HCT116 (cell line): ENCODE measurements around the gene CHSY1. TPM values are rescaled to one million over a fixed set of nuclear protein-coding genes. Genes with fewer than 3 reads are reported as not detected.

Experiments used
- ATAC-seq: fragments of 200-7000 bp; cut with Tn5 transposase; 2 replicates; pipeline ENCODE4 v1.9.1; 2020; ENCODE audit warnings: mild to moderate bottlenecking, moderate library complexity
- BruUV-seq: library from RNA; stranded (reverse); fragments of 400-500 nt; replicated peaks from 2 replicates; lab custom pipeline; 2021; lab: Mats Ljungman, UMichigan
- CTCF ChIA-PET: fragments of 300-600 bp; sonication (Branson Sonifier 250); formaldehyde crosslinking; loops from one replicate; lab custom pipeline; 2021; ENCODE audit warnings: antibody characterized with exemption; lab: Charles Lee
- POLR2A ChIA-PET: fragments of 300-600, 350-600 bp; sonication (Branson Sonifier 250); formaldehyde crosslinking; loops from one replicate; lab custom pipeline; 2021; ENCODE audit warnings: antibody characterized with exemption; lab: Charles Lee
- RAD21 ChIA-PET, 2 experiments: fragments of 300-600 bp; sonication (Branson Sonifier 250); formaldehyde crosslinking; loops; one replicate each; lab custom pipeline; 2023; ENCODE audit warnings: low total read pairs in 2 of 2; ENCODE audit not compliant: uncharacterized antibody in 2 of 2, unreplicated experiment in 2 of 2, low non-redundant PET in 1 of 2; lab: Charles Lee
- DNase-seq: peaks from one replicate; pipeline ENCODE4 v3.0.0-alpha.2; 2010; ENCODE audit warnings: low read depth, low spot score
- H2AFZ ChIP-seq: fragments of 200-600 bp; shearing (Covaris generic), sonication (generic); 2 replicates; pipeline ENCODE4 v1.6.1; 2017; ENCODE audit warnings: low read depth, mixed run types, mixed read lengths, antibody characterized with exemption, low read length; ENCODE audit not compliant: poor library complexity, severe bottlenecking
- H3K27ac ChIP-seq: 2 replicates; pipeline ENCODE4 v1.5.1; 2012; ENCODE audit warnings: low read depth, low read length
- H3K27me3 ChIP-seq: fragments of 200-600 bp; sonication (generic); 2 replicates; pipeline ENCODE4 v1.6.1; 2016; ENCODE audit warnings: mixed run types, low read length, mixed read lengths; ENCODE audit not compliant: insufficient read depth
- H3K36me3 ChIP-seq, 2 experiments: fragments of 200-500 bp in 1 of 2; fragments of 200-600 bp in 1 of 2; sonication (Bioruptor generic) in 1 of 2; sonication (generic) in 1 of 2; 2 replicates each; pipeline versions ENCODE4 v1.5.1 to v1.6.1; 2014 to 2016; ENCODE audit warnings: low read length in 2 of 2, inconsistent platforms in 1 of 2, mixed read lengths in 1 of 2, mixed run types in 1 of 2; ENCODE audit not compliant: insufficient read depth in 2 of 2, control insufficient read depth in 1 of 2
- H3K4me1 ChIP-seq, 2 experiments: fragments of 200-600 bp in 1 of 2; sonication (generic) in 1 of 2; 2 replicates each; pipeline versions ENCODE4 v1.5.1 to v1.6.1; 2012 to 2017; ENCODE audit warnings: low read length in 2 of 2, inconsistent platforms in 1 of 2, mild to moderate bottlenecking in 1 of 2, mixed read lengths in 1 of 2, mixed run types in 1 of 2, moderate library complexity in 1 of 2; ENCODE audit not compliant: insufficient read depth in 2 of 2, control insufficient read depth in 1 of 2
- H3K4me2 ChIP-seq: fragments of 200-600 bp; sonication (generic); 2 replicates; pipeline ENCODE4 v1.6.1; 2017; ENCODE audit warnings: mixed run types, low read length, mixed read lengths
- H3K4me3 ChIP-seq, 2 experiments: fragments of 200-600 bp in 1 of 2; sonication (generic) in 1 of 2; replicated peaks in 1 of 2; 2 replicates each; pipeline ENCODE4 v1.5.1; 2011 to 2016; ENCODE audit warnings: low read length in 2 of 2, control low read depth in 1 of 2, low read depth in 1 of 2, mild to moderate bottlenecking in 1 of 2, mixed read lengths in 1 of 2, mixed run types in 1 of 2
- H3K79me2 ChIP-seq: fragments of 200-600 bp; sonication (generic); 2 replicates; pipeline ENCODE4 v1.6.1; 2017; ENCODE audit warnings: mild to moderate bottlenecking, mixed run types, low read length, moderate library complexity, mixed read lengths; ENCODE audit not compliant: insufficient read depth
- H3K9ac ChIP-seq: fragments of 200-600 bp; sonication (generic); 2 replicates; pipeline ENCODE4 v1.6.1; 2016; ENCODE audit warnings: low read length, mixed read lengths
- H3K9me2 ChIP-seq: fragments of 200-600 bp; sonication (generic), shearing (Covaris generic); 2 replicates; pipeline ENCODE4 v1.6.1; 2017; ENCODE audit warnings: mixed run types, mild to moderate bottlenecking, moderate library complexity; ENCODE audit not compliant: insufficient read depth
- H3K9me3 ChIP-seq, 2 experiments: fragments of 200-500 bp in 1 of 2; fragments of 200-600 bp in 1 of 2; sonication (Bioruptor generic) in 1 of 2; sonication (generic) in 1 of 2; 2 replicates each; pipeline ENCODE4 v1.6.1; 2014 to 2017; ENCODE audit warnings: low read length in 2 of 2, mixed read lengths in 2 of 2, inconsistent platforms in 1 of 2, low read depth in 1 of 2, mild to moderate bottlenecking in 1 of 2, mixed run types in 1 of 2, moderate library complexity in 1 of 2; ENCODE audit not compliant: control insufficient read depth in 1 of 2, insufficient read depth in 1 of 2
- H4K20me1 ChIP-seq: fragments of 200-600 bp; sonication (generic), shearing (Covaris generic); 2 replicates; pipeline ENCODE4 v1.6.1; 2017; ENCODE audit warnings: mixed run types, mild to moderate bottlenecking, moderate library complexity; ENCODE audit not compliant: insufficient read depth
- CBX3 ChIP-seq: IDR thresholded peaks from 2 replicates; pipeline ENCODE4 v1.6.1; 2012; ENCODE audit warnings: low read depth
- CTCF ChIP-seq, 3 experiments: fragments of 200-600 bp in 1 of 3; sonication (generic) in 1 of 3; IDR thresholded peaks in 2 of 3; conservative IDR thresholded peaks in 1 of 3; 2 replicates each; pipeline ENCODE4 v1.5.1; 2012 to 2017; ENCODE audit warnings: low read depth in 2 of 3, low read length in 2 of 3, antibody characterized with exemption in 1 of 3, borderline replicate concordance in 1 of 3, control low read depth in 1 of 3, mild to moderate bottlenecking in 1 of 3, mixed read lengths in 1 of 3, mixed run types in 1 of 3, moderate library complexity in 1 of 3; ENCODE audit not compliant: insufficient read depth in 1 of 3
- EGR1 ChIP-seq: IDR thresholded peaks from 2 replicates; pipeline ENCODE4 v1.6.1; 2012; ENCODE audit warnings: low read depth
- ELF1 ChIP-seq: IDR thresholded peaks from 2 replicates; pipeline ENCODE4 v1.6.1; 2012; ENCODE audit warnings: low read depth, borderline replicate concordance
- EZH2 ChIP-seq: fragments of 200-600 bp; sonication (generic); IDR thresholded peaks from 2 replicates; pipeline ENCODE4 v1.6.1; 2017; ENCODE audit warnings: antibody characterized with exemption, mixed run types
- EZH2phosphoT487 ChIP-seq: fragments of 200-600 bp; IDR thresholded peaks from 2 replicates; pipeline ENCODE4 v1.6.1; 2018; ENCODE audit warnings: antibody characterized with exemption, borderline replicate concordance
- FOSL1 ChIP-seq: IDR thresholded peaks from 2 replicates; pipeline ENCODE4 v1.6.1; 2012; ENCODE audit warnings: low read depth
- POLR2A ChIP-seq: IDR thresholded peaks from 2 replicates; pipeline ENCODE4 v1.7.0; 2011; ENCODE audit warnings: borderline replicate concordance; ENCODE audit not compliant: insufficient read depth, insufficient read length; ENCODE audit errors: extremely low read depth
- POLR2AphosphoS5 ChIP-seq: IDR thresholded peaks from 2 replicates; pipeline ENCODE4 v1.6.1; 2011; ENCODE audit warnings: mild to moderate bottlenecking, low read depth, low read length, moderate library complexity
- RAD21 ChIP-seq: IDR thresholded peaks from 2 replicates; pipeline ENCODE4 v1.6.1; 2012; ENCODE audit warnings: low read depth, mild to moderate bottlenecking
- SRF ChIP-seq: IDR thresholded peaks from 2 replicates; pipeline ENCODE4 v1.6.1; 2012; ENCODE audit warnings: low read depth
- YY1 ChIP-seq: IDR thresholded peaks from 2 replicates; pipeline ENCODE4 v1.6.1; 2011; ENCODE audit warnings: low read length, low read depth, moderate library complexity, mild to moderate bottlenecking; ENCODE audit not compliant: insufficient replicate concordance; ENCODE audit errors: extremely low read depth
- ZFX ChIP-seq: fragments of 450-650 bp; IDR thresholded peaks from 2 replicates; pipeline ENCODE4 v1.6.1; 2017
- intact Hi-C: fragments of 100-400 bp; cut with micrococcal nuclease; formaldehyde crosslinking; loops from 2 replicates; pipeline ENCODE4 v1.10.0; 2022
- total RNA-seq: library from RNA; stranded (reverse); gene quantifications from one replicate; pipeline ENCODE4 v1.2.1, GENCODE V29; 2021; ENCODE audit not compliant: unreplicated experiment
- TF ChIP-seq, protein P1 (sequence below): IDR thresholded peaks from 2 replicates; pipeline ENCODE4 v1.6.1; 2011; ENCODE audit warnings: mild to moderate bottlenecking, low read length, moderate library complexity; ENCODE audit not compliant: insufficient replicate concordance; ENCODE audit errors: extremely low read depth
- TF ChIP-seq, protein P2 (sequence below): IDR thresholded peaks from 2 replicates; pipeline ENCODE4 v1.6.1; 2012

The CHSY1 gene
- total RNA-seq, 1 experiment from 2014 or later, result 25.4 TPM

DNA sequence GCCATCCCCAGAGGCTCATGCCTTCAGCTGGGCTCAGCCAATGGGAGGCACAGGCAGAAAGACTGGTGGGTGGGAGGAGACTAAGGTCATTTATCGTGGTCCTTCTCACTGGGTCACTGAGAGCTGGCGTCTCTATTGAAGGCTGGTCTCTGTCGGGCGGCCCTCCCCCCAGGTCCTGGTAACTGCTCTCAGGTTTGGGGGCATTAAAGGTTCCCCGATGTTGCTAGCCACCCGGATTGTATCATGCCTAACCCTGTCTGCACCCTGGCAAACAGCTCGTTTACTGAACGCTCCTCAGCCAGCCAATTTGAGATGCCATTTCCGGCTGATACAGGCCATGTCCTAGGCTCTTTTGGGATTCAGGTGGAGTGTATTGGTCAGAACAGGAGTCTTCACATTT is 14.9 kb upstream of the CHSY1 start:
- no peaks in the 10 kb centered on the region for H4K20me1 ChIP-seq
- no peaks in the 10 kb centered on the region for H3K27me3 ChIP-seq
- ChIA-PET CTCF (interaction anchor here (1.7 kb wide), 1 partner anchor 9 kb away, joined by 7 read pairs; no protein-coding TSS in a partner anchor), POLR2A (no interaction called here), RAD21 (no interaction called here)
- TF ChIP-seq EGR1, result no peak
- TF ChIP-seq RAD21, result no peak
- TF ChIP-seq, protein P1, sequence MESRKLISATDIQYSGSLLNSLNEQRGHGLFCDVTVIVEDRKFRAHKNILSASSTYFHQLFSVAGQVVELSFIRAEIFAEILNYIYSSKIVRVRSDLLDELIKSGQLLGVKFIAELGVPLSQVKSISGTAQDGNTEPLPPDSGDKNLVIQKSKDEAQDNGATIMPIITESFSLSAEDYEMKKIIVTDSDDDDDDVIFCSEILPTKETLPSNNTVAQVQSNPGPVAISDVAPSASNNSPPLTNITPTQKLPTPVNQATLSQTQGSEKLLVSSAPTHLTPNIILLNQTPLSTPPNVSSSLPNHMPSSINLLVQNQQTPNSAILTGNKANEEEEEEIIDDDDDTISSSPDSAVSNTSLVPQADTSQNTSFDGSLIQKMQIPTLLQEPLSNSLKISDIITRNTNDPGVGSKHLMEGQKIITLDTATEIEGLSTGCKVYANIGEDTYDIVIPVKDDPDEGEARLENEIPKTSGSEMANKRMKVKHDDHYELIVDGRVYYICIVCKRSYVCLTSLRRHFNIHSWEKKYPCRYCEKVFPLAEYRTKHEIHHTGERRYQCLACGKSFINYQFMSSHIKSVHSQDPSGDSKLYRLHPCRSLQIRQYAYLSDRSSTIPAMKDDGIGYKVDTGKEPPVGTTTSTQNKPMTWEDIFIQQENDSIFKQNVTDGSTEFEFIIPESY, result no peak
- no peak for TF ChIP-seq CBX3
- TF ChIP-seq YY1, result no peak
- TF ChIP-seq CTCF (IDR thresholded peaks at IDR 0.05 in 2 of 3, conservative IDR thresholded peaks at IDR 0.05 in 1 of 3; ENCODE audit: borderline replicate concordance in 1 of 3, insufficient read depth in 1 of 3, low read depth in 2 of 3, low read length in 2 of 3), result no peak
- no peak for TF ChIP-seq POLR2A
- no peak for TF ChIP-seq ELF1
- TF ChIP-seq SRF, result no peak
- TF ChIP-seq, protein P2, sequence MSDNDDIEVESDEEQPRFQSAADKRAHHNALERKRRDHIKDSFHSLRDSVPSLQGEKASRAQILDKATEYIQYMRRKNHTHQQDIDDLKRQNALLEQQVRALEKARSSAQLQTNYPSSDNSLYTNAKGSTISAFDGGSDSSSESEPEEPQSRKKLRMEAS, result no peak
- TF ChIP-seq FOSL1, result no peak
- TF ChIP-seq EZH2phosphoT487, result no peak
- TF ChIP-seq ZFX, result no peak
- no peak for TF ChIP-seq EZH2
- TF ChIP-seq POLR2AphosphoS5, result no peak
- no TSS peak for BruUV-seq
- no peaks in the 10 kb centered on the region for H3K4me1 ChIP-seq
- no peak overlapping the region for H2AFZ ChIP-seq
- no peak overlapping the region for H3K27ac ChIP-seq
- H3K9ac ChIP-seq, result no peak overlapping the region
- H3K36me3 ChIP-seq, result peaks cover 10 to 19% of the 10 kb centered on the region in 2 experiments; a peak in 3 of 4 replicates
- H3K9me2 ChIP-seq, result no peaks in the 10 kb centered on the region
- intact Hi-C loops, result no loop called here
- no peak overlapping the region for H3K4me3 ChIP-seq
- H3K4me2 ChIP-seq, result no peak overlapping the region
- H3K79me2 ChIP-seq, result no peaks in the 10 kb centered on the region
- no peak for DNase-seq
- H3K9me3 ChIP-seq, result no peaks in the 10 kb centered on the region
- ATAC-seq, result no peak
